ENCODE data around the gene TPP1. TPM values are rescaled to one million over a fixed set of nuclear protein-coding genes. Genes with fewer than 3 reads are reported as not detected.

TPP1 gene
- total and polyA plus RNA-seq, 10 donors, result 54.9 to 306 (median 212) TPM

DNA sequence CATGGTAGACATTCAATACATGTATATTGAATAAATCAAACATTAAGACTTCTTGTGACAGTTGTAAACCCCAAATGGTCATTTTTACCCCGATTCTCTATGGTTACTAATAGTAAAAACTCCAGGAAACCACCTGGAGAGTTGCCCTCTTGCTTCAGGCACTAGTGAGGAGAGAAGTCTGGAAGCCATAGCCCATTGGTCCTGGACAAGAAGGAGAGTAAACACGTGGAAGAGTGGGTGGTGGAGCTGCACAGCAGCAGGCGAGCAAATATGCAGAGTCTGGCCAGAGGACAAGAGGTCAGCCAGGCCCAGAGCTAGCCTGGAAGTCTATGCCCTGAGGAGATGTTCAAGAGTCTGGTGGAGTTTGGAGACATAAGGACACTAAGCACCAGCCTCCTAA lies 18.6 kb upstream of the TPP1 start:
- Histone ChIP-seq H3K36me3 (peaks cover 0 to 25% (median 10%) of the 10 kb centered on the region in 6 donors), H3K9me3 (no peaks in the 10 kb centered on the region), H3K4me3 (no peak overlapping the region), H3K27me3 (replicated peaks in 1 of 7) (no peaks in the 10 kb centered on the region), H3K27ac (peak overlapping the region in 6 of 8 donors; percentile 21 to 80 (median 75)), H3K4me1 (peaks cover 41 to 69% (median 64%) of the 10 kb centered on the region in 6 donors)
- TF ChIP-seq, protein P1, sequence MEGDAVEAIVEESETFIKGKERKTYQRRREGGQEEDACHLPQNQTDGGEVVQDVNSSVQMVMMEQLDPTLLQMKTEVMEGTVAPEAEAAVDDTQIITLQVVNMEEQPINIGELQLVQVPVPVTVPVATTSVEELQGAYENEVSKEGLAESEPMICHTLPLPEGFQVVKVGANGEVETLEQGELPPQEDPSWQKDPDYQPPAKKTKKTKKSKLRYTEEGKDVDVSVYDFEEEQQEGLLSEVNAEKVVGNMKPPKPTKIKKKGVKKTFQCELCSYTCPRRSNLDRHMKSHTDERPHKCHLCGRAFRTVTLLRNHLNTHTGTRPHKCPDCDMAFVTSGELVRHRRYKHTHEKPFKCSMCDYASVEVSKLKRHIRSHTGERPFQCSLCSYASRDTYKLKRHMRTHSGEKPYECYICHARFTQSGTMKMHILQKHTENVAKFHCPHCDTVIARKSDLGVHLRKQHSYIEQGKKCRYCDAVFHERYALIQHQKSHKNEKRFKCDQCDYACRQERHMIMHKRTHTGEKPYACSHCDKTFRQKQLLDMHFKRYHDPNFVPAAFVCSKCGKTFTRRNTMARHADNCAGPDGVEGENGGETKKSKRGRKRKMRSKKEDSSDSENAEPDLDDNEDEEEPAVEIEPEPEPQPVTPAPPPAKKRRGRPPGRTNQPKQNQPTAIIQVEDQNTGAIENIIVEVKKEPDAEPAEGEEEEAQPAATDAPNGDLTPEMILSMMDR (IDR thresholded peaks at IDR 0.05 in 8 of 11, conservative IDR thresholded peaks at IDR 0.05 in 3 of 11), result no peak
- no peak for TF ChIP-seq POLR2A (IDR thresholded peaks at IDR 0.05)
- peak in 1 of 3 donors; percentile 21 for TF ChIP-seq POLR2AphosphoS5 (IDR thresholded peaks at IDR 0.05)
- DNase-seq, result no peak
- intact Hi-C loops (cut with DNase I; ENCODE audit: low total_unique reads), result no loop called here
- 59 to 75% (median 61%) methylated on average over 3 of the region's 3 CpGs for WGBS, 5 donors

DNA sequence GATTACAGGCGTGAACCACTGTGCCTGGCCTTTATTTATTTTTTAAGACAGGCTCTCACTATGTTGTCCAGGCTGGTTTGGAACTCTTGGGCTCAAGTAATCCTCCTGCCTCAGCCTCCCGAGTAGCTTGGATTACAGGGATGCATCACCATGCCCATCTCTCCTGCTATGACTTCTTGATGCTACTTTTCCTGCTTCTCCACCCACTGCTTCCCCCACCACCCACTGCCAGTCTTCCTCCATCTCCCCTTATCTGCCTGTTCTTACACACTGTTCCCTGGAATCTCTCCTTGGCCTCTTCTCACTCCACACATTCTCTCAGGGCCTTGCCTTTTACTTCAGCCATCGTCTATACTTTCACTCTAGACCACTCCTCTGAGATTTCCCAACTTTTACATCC lies 17.3 kb upstream of the TPP1 start:
- no peak for TF ChIP-seq POLR2AphosphoS5 (IDR thresholded peaks at IDR 0.05)
- TF ChIP-seq POLR2A (IDR thresholded peaks at IDR 0.05), result no peak
- TF ChIP-seq, protein P1 (IDR thresholded peaks at IDR 0.05 in 8 of 11, conservative IDR thresholded peaks at IDR 0.05 in 3 of 11), result no peak
- peak overlapping the region; percentile 59 to 84 (median 76) for H3K27ac ChIP-seq
- H3K4me1 ChIP-seq, result peaks cover 41 to 71% (median 61%) of the 10 kb centered on the region in 6 donors

DNA sequence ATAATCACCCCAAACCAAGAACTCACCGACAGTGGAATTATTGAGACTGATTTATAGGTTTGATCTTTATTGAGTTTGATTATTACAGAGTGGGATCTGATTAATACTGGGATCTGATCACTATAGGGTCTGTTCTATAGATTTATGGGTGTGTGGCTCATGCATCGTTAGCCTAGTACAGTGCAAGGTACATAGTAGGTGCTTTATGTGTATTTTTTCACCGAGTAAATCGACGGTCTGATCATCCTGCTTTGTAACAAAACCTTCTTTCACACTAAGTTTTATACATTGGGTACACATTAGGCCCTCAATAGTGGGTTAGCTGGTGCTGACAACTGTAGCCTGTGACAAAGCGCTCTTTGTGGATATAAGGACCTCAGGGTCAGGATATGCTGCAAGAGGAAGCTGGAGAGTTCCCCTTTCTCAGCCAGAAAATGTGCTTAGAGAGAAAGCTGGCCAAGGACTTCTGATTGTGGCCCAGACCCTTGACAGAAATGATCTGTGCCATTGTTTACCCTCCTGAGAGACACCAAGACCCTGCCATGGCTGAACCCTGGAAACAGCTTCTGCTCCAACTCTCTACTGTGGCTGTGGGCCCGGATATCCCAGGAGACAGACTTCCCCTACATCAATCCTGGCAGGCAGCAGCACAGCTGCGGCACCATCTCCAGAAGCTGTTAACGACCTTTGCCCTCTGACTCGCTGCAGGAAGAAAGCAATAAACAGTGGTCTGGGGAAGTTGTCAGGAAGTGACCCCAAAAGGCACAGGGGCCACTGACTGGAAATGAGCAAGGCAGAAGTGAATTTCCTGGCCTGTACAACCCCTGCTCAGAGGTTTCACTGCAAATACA lies 16.1 kb upstream of the TPP1 start:
- no peaks in the 10 kb centered on the region for H3K27me3 ChIP-seq (replicated peaks in 1 of 7)
- intact Hi-C loops (cut with DNase I; ENCODE audit: low total_unique reads), result no loop called here
- peak; percentile 82 for DNase-seq
- H3K9me3 ChIP-seq, result no peaks in the 10 kb centered on the region
- 21 to 41% (median 30%) methylated on average over 10 of the region's 10 CpGs for WGBS, 5 donors
- H3K4me1 ChIP-seq, result peaks cover 41 to 71% (median 61%) of the 10 kb centered on the region in 6 donors
- TF ChIP-seq POLR2AphosphoS5 (IDR thresholded peaks at IDR 0.05), result peak; percentile 14 to 88 (median 83)
- no peak for TF ChIP-seq POLR2A (IDR thresholded peaks at IDR 0.05)
- H3K4me3 ChIP-seq, result peak overlapping the region in 1 of 8 donors; percentile 8
- peaks cover 0 to 40% (median 28%) of the 10 kb centered on the region in 6 donors for H3K36me3 ChIP-seq
- peak overlapping the region; percentile 59 to 84 (median 76) for H3K27ac ChIP-seq

More for the DNA sequence above, 17.3 kb upstream of the TPP1 start:
- H3K4me3 ChIP-seq, result no peak overlapping the region
- no peak for DNase-seq
- H3K36me3 ChIP-seq, result peaks cover 0 to 39% (median 22%) of the 10 kb centered on the region in 6 donors
- 80 to 95% (median 83%) methylated on average over 3 of the region's 3 CpGs for WGBS, 5 donors
- H3K9me3 ChIP-seq, result no peaks in the 10 kb centered on the region
- no peaks in the 10 kb centered on the region for H3K27me3 ChIP-seq (replicated peaks in 1 of 7)
- intact Hi-C loops (cut with DNase I; ENCODE audit: low total_unique reads), result no loop called here

DNA sequence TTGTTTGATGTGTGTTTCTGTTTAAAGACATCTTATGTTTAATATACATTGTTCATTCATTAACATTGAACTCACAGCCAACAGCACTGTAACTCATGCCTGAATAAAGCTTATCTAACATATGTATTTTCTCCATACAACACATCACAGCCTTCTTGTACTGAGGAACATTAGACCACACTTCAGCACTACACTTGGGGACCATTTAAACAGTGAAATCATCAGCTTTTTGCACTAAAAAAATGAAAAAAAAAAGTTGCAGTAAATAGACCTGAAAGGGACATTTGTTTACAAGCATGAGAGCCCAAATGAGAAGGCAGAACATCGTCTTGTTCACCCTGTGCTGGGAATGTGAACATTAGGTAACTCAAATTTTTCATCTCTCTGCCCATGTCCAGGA lies 15.3 kb upstream of the TPP1 start:
- H3K9me3 ChIP-seq, result no peaks in the 10 kb centered on the region
- intact Hi-C loops (cut with DNase I; ENCODE audit: low total_unique reads), result no loop called here
- no peak for DNase-seq
- H3K27me3 ChIP-seq (replicated peaks in 1 of 7), result no peaks in the 10 kb centered on the region
- 55 to 80% (median 68%) methylated on average over 1 of the region's 1 CpG for WGBS, 5 donors
- TF ChIP-seq POLR2AphosphoS5 (IDR thresholded peaks at IDR 0.05) (no peak), POLR2A (IDR thresholded peaks at IDR 0.05) (no peak)
- TF ChIP-seq, protein P1 (IDR thresholded peaks at IDR 0.05 in 8 of 11, conservative IDR thresholded peaks at IDR 0.05 in 3 of 11), result no peak
- H3K4me1 ChIP-seq, result peaks cover 41 to 65% (median 60%) of the 10 kb centered on the region in 6 donors
- peak overlapping the region; percentile 59 to 84 (median 76) for H3K27ac ChIP-seq
- no peak overlapping the region for H3K4me3 ChIP-seq
- peaks cover 0 to 40% (median 31%) of the 10 kb centered on the region in 6 donors for H3K36me3 ChIP-seq
